BE2C (cell line): ENCODE results near the gene FAM185A.

Experiments used
- DNase-seq: peaks from one replicate; pipeline ENCODE4 v3.0.0-alpha.2; 2020
- H3K27me3 ChIP-seq: fragments of 250-450 bp; sonication (Bioruptor Pico); 2 replicates; pipeline ENCODE4 v1.5.1; 2020; ENCODE audit warnings: mild to moderate bottlenecking
- H3K36me3 ChIP-seq: fragments of 250-450 bp; sonication (Bioruptor Pico); 2 replicates; pipeline ENCODE4 v1.5.1; 2020; ENCODE audit warnings: mild to moderate bottlenecking
- H3K4me1 ChIP-seq: fragments of 250-450 bp; sonication (Bioruptor Pico); 2 replicates; pipeline ENCODE4 v1.5.1; 2020
- H3K4me3 ChIP-seq: 2 replicates; pipeline ENCODE4 v1.5.1; 2011; ENCODE audit warnings: low read depth, low read length
- H3K9me3 ChIP-seq: fragments of 250-450 bp; sonication (Bioruptor Pico); 2 replicates; pipeline ENCODE4 v1.5.1; 2020
- TF ChIP-seq, protein P1 (sequence below): IDR thresholded peaks from 2 replicates; pipeline ENCODE4 v1.5.1; 2012; ENCODE audit warnings: mild to moderate bottlenecking, low read depth, low read length

Gene FAM185A

DNA sequence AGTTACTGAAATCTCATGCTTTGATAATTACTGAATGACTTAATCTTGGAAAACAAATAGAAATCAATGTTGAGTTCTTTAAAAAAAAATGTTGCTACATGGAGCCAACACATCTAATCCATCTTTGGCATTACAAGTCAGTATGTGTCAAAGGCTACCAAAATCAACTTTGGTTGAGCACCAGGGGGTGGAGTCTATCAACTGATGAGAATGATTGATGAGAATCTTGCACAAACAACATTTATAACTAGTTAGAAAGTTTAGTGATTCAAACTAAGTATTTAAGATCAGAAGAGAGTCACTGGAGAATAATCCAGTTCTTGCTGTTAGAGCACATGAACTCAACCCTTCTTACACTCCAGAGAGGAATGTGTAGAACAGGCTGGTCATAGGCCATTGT is 93.5 kb downstream of the FAM185A start:
- H3K4me3 ChIP-seq, result no peak overlapping the region
- H3K4me1 ChIP-seq, result no peaks in the 10 kb centered on the region
- TF ChIP-seq, protein P1, sequence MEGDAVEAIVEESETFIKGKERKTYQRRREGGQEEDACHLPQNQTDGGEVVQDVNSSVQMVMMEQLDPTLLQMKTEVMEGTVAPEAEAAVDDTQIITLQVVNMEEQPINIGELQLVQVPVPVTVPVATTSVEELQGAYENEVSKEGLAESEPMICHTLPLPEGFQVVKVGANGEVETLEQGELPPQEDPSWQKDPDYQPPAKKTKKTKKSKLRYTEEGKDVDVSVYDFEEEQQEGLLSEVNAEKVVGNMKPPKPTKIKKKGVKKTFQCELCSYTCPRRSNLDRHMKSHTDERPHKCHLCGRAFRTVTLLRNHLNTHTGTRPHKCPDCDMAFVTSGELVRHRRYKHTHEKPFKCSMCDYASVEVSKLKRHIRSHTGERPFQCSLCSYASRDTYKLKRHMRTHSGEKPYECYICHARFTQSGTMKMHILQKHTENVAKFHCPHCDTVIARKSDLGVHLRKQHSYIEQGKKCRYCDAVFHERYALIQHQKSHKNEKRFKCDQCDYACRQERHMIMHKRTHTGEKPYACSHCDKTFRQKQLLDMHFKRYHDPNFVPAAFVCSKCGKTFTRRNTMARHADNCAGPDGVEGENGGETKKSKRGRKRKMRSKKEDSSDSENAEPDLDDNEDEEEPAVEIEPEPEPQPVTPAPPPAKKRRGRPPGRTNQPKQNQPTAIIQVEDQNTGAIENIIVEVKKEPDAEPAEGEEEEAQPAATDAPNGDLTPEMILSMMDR, result no peak
- H3K9me3 ChIP-seq, result no peaks in the 10 kb centered on the region
- no peak for DNase-seq
- H3K27me3 ChIP-seq, result no peaks in the 10 kb centered on the region
- H3K36me3 ChIP-seq, result no peaks in the 10 kb centered on the region

DNA sequence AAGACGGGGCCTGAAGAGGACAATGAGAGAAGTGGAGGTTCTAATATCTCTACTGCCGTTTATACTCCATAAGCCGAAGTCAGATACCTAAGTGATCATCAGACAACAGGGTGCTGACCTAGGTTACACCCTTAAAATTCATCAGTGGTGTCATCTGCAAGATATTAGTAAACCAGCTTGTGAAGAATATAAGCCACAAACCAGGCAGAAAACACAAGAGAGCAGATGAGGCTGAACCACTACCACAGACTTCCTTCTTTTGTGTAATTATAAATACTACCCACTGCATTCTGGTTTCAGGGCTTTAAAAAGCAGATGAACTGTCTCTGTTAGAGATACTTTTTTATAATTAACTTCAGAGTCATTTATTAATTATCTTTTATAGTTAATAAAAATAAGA is 95.1 kb downstream of the FAM185A start:
- Histone ChIP-seq H3K4me3 (no peak overlapping the region), H3K27me3 (no peaks in the 10 kb centered on the region), H3K4me1 (no peaks in the 10 kb centered on the region), H3K36me3 (no peaks in the 10 kb centered on the region), H3K9me3 (no peaks in the 10 kb centered on the region)
- TF ChIP-seq, protein P1, result no peak
- DNase-seq, result no peak

DNA sequence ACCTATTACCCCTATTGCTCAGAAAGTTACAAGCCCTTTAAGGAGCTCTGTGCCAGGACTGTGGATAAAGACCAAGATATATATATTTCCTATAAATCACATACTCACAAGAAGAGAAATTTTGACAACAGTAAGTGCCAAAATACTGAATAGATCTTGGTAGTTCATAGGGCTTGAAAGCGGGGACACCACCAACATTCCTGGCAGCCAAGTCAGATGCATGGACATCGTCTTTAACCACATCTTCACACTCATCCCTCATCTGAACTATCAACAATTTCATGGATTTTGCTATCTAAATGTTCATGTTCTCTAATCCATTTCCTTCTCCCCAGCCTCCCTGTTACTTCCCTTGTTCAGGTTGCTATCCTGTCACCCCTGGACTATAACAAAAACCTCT is 96.5 kb downstream of the FAM185A start:
- H3K36me3 ChIP-seq, result no peaks in the 10 kb centered on the region
- H3K27me3 ChIP-seq, result peaks cover 2% of the 10 kb centered on the region; the same call in 1 of the 2 replicates
- DNase-seq, result no peak
- no peaks in the 10 kb centered on the region; the same call in 1 of the 2 replicates for H3K4me1 ChIP-seq
- TF ChIP-seq, protein P1, result no peak
- H3K4me3 ChIP-seq, result no peak overlapping the region
- no peaks in the 10 kb centered on the region for H3K9me3 ChIP-seq

DNA sequence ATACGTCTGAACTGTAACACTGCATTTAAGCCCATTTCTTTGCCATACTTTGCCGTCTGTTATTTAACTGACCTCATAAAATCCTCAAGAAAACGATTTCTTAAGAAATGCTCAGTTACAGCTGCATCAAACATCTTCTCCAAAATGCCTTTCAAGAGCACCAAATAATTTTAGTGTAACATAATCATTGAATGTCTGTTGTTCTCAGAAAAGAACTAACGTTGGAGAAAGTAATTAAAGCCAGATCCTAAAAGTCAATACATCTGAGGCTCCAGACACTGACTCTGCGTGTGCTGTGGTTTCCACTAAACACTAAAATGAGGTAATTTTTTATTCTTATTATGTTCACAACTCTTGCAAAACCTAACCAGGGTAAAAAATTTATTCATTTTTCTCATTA is 100.3 kb downstream of the FAM185A start:
- no peak for DNase-seq
- H3K4me1 ChIP-seq, result no peaks in the 10 kb centered on the region; the same call in 1 of the 2 replicates
- no peaks in the 10 kb centered on the region for H3K36me3 ChIP-seq
- H3K9me3 ChIP-seq, result no peaks in the 10 kb centered on the region; the same call in 1 of the 2 replicates
- no peak overlapping the region for H3K4me3 ChIP-seq
- peaks cover 8% of the 10 kb centered on the region; the same call in 1 of the 2 replicates for H3K27me3 ChIP-seq
- TF ChIP-seq, protein P1, result no peak

DNA sequence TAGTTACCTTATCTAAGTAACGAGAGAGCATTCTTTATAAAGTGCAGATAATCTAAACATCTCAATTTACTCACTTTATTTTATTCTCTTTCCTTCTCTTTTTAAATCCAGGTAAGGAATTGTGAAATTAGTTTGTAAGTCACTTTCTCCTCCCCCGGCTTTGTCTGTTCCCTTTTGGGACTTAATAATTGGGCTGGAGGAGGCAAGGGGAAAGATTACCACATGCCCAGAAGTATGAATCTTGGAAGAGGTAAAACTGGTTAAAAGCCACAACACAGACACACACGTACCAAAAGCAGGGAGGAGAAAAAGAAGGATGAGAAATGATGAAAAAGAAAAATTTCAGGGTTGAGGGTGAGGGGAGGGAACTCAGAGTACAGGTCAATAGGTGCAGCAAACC is 100.7 kb downstream of the FAM185A start:
- H3K27me3 ChIP-seq, result peaks cover 8% of the 10 kb centered on the region; the same call in 1 of the 2 replicates
- TF ChIP-seq, protein P1, result no peak

DNA sequence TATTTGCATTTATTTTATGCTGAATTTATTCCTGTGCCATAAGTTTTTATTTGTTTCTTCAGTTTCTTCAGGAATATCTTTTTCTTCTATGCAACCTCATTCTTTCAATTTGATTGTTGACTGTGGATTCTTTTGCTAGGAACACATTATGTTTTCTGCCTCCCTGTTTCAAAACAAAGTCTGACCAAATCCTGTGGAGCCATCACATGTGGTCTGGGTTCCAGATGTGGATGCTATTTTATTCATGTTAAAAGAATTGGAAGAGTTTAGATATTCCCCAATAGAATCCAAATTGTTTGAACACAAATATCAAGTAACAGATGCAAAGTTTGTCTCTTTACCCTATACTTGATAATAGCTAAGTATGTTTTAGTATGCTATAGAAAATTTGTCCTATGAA is 107.2 kb downstream of the FAM185A start:
- TF ChIP-seq, protein P1, result no peak
- no peaks in the 10 kb centered on the region for H3K4me1 ChIP-seq
- no peaks in the 10 kb centered on the region; the same call in 1 of the 2 replicates for H3K27me3 ChIP-seq
- DNase-seq, result no peak
- H3K9me3 ChIP-seq, result no peaks in the 10 kb centered on the region; the same call in 1 of the 2 replicates
- H3K36me3 ChIP-seq, result no peaks in the 10 kb centered on the region
- H3K4me3 ChIP-seq, result no peak overlapping the region

More for the DNA sequence above, 100.7 kb downstream of the FAM185A start:
- Histone ChIP-seq H3K36me3 (no peaks in the 10 kb centered on the region), H3K4me3 (no peak overlapping the region), H3K9me3 (no peaks in the 10 kb centered on the region; the same call in 1 of the 2 replicates), H3K4me1 (no peaks in the 10 kb centered on the region; the same call in 1 of the 2 replicates)
- DNase-seq, result no peak
